ENCODE results near the gene LCE2D.

LCE2D gene

DNA sequence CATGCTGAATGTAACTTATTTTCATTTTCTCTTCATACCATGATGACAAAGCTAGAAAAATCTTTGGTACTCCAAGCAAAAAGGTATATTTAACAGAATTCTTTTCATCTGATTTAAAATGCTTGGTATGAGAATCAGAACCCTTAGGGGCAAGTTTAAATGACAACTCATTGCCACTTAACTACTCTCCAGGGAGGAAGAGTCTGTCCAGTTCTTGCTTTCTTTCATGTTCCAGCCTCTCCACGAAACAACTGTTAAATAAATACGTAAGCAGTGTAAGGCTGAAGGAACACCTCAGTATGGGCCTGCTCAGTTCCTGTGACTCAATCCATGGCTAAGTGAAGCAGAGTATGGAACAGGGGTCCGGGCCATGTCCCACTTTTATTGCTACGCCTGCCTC lies 36.6 kb downstream of the LCE2D start:
- no peak for DNase-seq

DNA sequence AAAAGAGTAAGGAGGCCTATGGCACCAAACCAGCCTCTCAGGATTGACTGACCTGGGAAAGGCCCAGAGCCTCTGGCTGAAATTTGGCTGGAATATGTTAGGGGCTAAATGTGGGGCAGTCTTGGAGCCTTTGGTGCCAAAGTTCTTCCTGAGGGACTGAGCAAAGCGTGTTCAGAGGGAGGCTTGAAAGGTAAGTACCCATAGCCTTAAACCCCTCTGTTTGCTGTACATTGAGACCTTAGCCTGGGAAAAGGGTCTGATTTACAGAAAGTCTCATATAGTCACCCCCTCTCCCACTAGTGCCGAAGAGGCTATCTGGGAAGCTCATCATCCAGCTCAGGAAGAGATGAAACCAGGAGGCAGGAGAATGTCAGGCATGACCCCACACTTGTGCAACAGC lies 44.7 kb downstream of the LCE2D start, which contains the start of gene LCE4A:
TSS of gene LCE4A (plus strand) at position 301 of the 400 bp plus-strand sequence. CDS start 916 bp downstream, outside the sequence.
- no peak for DNase-seq
